C4-2B (cell line): ENCODE results near the gene SVOPL.

ENCODE experiments used
- CTCF ChIP-seq: fragments of 450-650 bp; conservative IDR thresholded peaks from 2 replicates; pipeline ENCODE4 v1.5.1; 2017; ENCODE audit warnings: mild to moderate bottlenecking
- ZFX ChIP-seq: fragments of 450-650 bp; IDR thresholded peaks from 2 replicates; pipeline ENCODE4 v1.6.1; 2017

DNA sequence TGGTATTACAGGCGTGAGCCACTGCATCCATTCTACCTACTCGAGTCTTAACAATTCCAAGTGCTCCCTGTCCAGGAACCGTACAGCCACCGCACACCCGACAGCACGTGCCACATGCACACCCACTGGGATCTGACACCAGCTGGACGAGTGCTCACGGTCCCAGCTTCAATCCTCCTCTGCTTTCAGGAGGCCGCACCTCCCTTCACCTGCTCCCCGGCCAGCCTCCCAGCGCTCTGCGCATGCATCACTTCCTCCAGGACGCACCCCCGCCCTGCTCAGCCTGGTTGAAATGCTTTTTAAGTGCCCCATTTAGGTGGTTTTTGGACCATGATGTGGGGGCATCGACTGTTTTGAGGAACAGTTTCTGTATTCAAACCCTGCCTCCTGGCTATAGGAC lies 49.3 kb upstream of the SVOPL start:
- TF ChIP-seq CTCF (no peak), ZFX (no peak)
